SH-SY5Y (cell line): ENCODE data around the gene AP4E1.

ENCODE experiments used
- GATA2 ChIP-seq: IDR thresholded peaks from 2 replicates; pipeline ENCODE4 v1.6.1; 2011; ENCODE audit warnings: mild to moderate bottlenecking, low read depth, low read length
- GATA3 ChIP-seq: IDR thresholded peaks from 2 replicates; pipeline ENCODE4 v1.6.1; 2011; ENCODE audit warnings: low read depth, mild to moderate bottlenecking, low read length, moderate library complexity

DNA sequence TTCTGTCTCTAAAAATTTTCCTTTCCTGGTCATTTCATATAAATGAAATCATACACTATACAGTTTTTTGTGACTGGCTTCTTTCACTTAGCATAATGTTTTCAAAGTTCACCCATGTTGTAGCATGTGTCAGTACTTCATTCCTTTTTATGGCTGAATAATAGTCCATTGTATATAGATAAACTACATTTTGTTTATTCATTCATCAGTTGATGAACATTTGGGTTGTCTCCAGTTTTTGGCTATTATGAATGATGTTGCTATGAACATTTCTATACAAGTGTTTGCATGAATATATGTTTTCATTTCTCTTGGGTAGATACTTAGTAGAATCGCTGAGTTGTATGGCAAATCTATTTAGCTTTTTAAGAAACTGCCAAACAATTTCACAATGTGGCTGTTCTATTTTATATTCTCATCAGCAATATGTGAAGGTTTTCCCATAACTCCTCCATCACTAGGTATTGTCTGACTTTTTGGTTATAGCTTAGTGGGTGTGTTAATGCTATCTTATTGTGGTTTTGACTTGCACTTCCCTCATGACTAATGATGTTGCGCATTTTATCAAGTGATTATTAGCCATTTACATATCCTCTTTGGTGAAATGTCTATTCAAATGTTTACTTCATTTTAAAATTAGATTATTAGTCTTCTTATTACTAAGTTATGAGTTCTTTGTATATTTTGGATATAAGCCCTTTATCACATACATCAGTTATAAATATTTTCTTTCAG is 21.7 kb upstream of the AP4E1 start:
- TF ChIP-seq GATA3 (no peak), GATA2 (no peak)
